Liver (tissue), 9 donors: ENCODE results near the gene MCF2L2. TPM values are rescaled to one million over a fixed set of nuclear protein-coding genes. Genes with fewer than 3 reads are reported as not detected.

ENCODE experiments used
- DNase-seq: peaks from one replicate; pipeline ENCODE4 v3.0.0-alpha.2; 2017; ENCODE audit warnings: low spot score
- H3K27ac ChIP-seq, 2 donors: one replicate each; pipeline ENCODE4 v1.7.0; 2013; ENCODE audit warnings: inconsistent platforms in 2 of 2, low read length in 2 of 2, control low read depth in 1 of 2, low read depth in 1 of 2, mild to moderate bottlenecking in 1 of 2
- H3K27me3 ChIP-seq, 4 donors: one replicate each; pipeline versions ENCODE4 v1.6.1 to v1.7.0; 2013; ENCODE audit warnings: low read length in 3 of 4, inconsistent platforms in 1 of 4, mild to moderate bottlenecking in 1 of 4, moderate library complexity in 1 of 4; ENCODE audit not compliant: control insufficient read depth in 4 of 4, insufficient read depth in 4 of 4
- H3K36me3 ChIP-seq, 4 donors: one replicate each; pipeline versions ENCODE4 v1.6.1 to v1.7.0; 2013; ENCODE audit warnings: low read length in 3 of 4, mild to moderate bottlenecking in 3 of 4, low read depth in 1 of 4, moderate library complexity in 1 of 4; ENCODE audit not compliant: control insufficient read depth in 4 of 4, insufficient read depth in 3 of 4
- H3K4me1 ChIP-seq, 4 donors: one replicate each; pipeline versions ENCODE4 v1.6.1 to v1.7.0; 2013; ENCODE audit warnings: low read length in 3 of 4, mild to moderate bottlenecking in 3 of 4, moderate library complexity in 1 of 4; ENCODE audit not compliant: control insufficient read depth in 4 of 4, insufficient read depth in 4 of 4
- H3K4me3 ChIP-seq, 3 donors: one replicate each; pipeline versions ENCODE4 v1.6.1 to v1.7.0; 2013; ENCODE audit warnings: low read length in 3 of 3, control low read depth in 1 of 3, low read depth in 1 of 3, mild to moderate bottlenecking in 1 of 3
- H3K9ac ChIP-seq, 2 donors: one replicate each; pipeline ENCODE4 v1.7.0; 2013; ENCODE audit warnings: low read length in 2 of 2, mild to moderate bottlenecking in 2 of 2, moderate library complexity in 2 of 2, control low read depth in 1 of 2, low read depth in 1 of 2
- H3K9me3 ChIP-seq, 4 donors: one replicate each; pipeline versions ENCODE4 v1.6.1 to v1.7.0; 2013; ENCODE audit warnings: low read length in 3 of 4; ENCODE audit not compliant: control insufficient read depth in 4 of 4
- EGR1 ChIP-seq, 2 donors: IDR thresholded peaks; 2 replicates each; pipeline ENCODE4 v1.6.1; 2016 to 2018; ENCODE audit warnings: antibody characterized with exemption in 2 of 2, low read depth in 2 of 2
- FOXA1 ChIP-seq: IDR thresholded peaks from 2 replicates; pipeline ENCODE4 v1.6.1; 2016; ENCODE audit warnings: antibody characterized with exemption
- FOXA2 ChIP-seq: IDR thresholded peaks from 2 replicates; pipeline ENCODE4 v1.6.1; 2016; ENCODE audit warnings: antibody characterized with exemption
- GABPA ChIP-seq, 2 donors: IDR thresholded peaks in 1 of 2; conservative IDR thresholded peaks in 1 of 2; 2 replicates each; pipeline ENCODE4 v1.6.1; 2016; ENCODE audit warnings: antibody characterized with exemption in 2 of 2, mild to moderate bottlenecking in 1 of 2, moderate library complexity in 1 of 2
- HNF4A ChIP-seq, 2 donors: conservative IDR thresholded peaks; 2 replicates each; pipeline ENCODE4 v1.6.1; 2016; ENCODE audit warnings: antibody characterized with exemption in 2 of 2, mild to moderate bottlenecking in 2 of 2
- HNF4G ChIP-seq: IDR thresholded peaks from 2 replicates; pipeline ENCODE4 v1.6.1; 2016; ENCODE audit warnings: antibody characterized with exemption
- JUND ChIP-seq, 2 donors: IDR thresholded peaks; 2 replicates each; pipeline ENCODE4 v1.6.1; 2016; ENCODE audit warnings: antibody characterized with exemption in 2 of 2
- NR2F2 ChIP-seq: IDR thresholded peaks from 2 replicates; pipeline ENCODE4 v1.6.1; 2016; ENCODE audit warnings: antibody characterized with exemption
- RAD21 ChIP-seq, 2 donors: IDR thresholded peaks; 2 replicates each; pipeline ENCODE4 v1.6.1; 2016; ENCODE audit warnings: antibody characterized with exemption in 2 of 2, mild to moderate bottlenecking in 2 of 2
- SP1 ChIP-seq: IDR thresholded peaks from 2 replicates; pipeline ENCODE4 v1.6.1; 2018; ENCODE audit warnings: antibody characterized with exemption, mild to moderate bottlenecking
- YY1 ChIP-seq: IDR thresholded peaks from 2 replicates; pipeline ENCODE4 v1.6.1; 2016; ENCODE audit warnings: antibody characterized with exemption, mild to moderate bottlenecking
- WGBS: extraction: QIAGEN DNeasy Blood & Tissue Kit; methylation state at CpG from one replicate; pipeline ENCODE4 v1.1.7; 2013; 5-methylcytosine and 5-hydroxymethylcytosine counted together
- polyA plus RNA-seq, 2 donors: library from polyadenylated mRNA; stranded (reverse) in 1 of 2; unstranded in 1 of 2; fragments of 200-250 nt in 1 of 2; fragments of >200 nt in 1 of 2; fragmentation: Nextera tagmentation in 1 of 2; extraction: Ambion mirVana in 1 of 2; gene quantifications; one replicate each; pipeline versions ENCODE4 v1.2.1 to v1.2.3, GENCODE V29; 2013 to 2015
- total RNA-seq, 2 donors: library from RNA; depleted of rRNA; stranded (reverse); fragments of >200 nt; gene quantifications; one replicate each; pipeline ENCODE4 v1.2.3, GENCODE V29; 2014
- TF ChIP-seq, protein P1 (sequence below): IDR thresholded peaks from 2 replicates; pipeline ENCODE4 v1.6.1; 2016; ENCODE audit warnings: antibody characterized with exemption
- TF ChIP-seq, protein P2 (sequence below): fragments of 150-350 bp; IDR thresholded peaks from 2 replicates; pipeline ENCODE4 v1.5.1; 2017; ENCODE audit warnings: improper control_type of control experiment, low read depth, low read length; ENCODE audit not compliant: missing input control
- TF ChIP-seq, protein P3 (sequence below): IDR thresholded peaks from 2 replicates; pipeline ENCODE4 v1.6.1; 2016; ENCODE audit warnings: antibody characterized with exemption
- TF ChIP-seq, protein P4 (sequence below): IDR thresholded peaks from 2 replicates; pipeline ENCODE4 v1.6.1; 2016; ENCODE audit warnings: antibody characterized with exemption, mild to moderate bottlenecking
- donor health status: healthy.
- donor health status: healthy.
- donor health status: healthy.
- donor health status: healthy.
- donor health status: healthy.

The MCF2L2 gene
- total and polyA plus RNA-seq, 4 donors: 0.02 to 0.47 (median 0.17) TPM; not detected in 1

DNA sequence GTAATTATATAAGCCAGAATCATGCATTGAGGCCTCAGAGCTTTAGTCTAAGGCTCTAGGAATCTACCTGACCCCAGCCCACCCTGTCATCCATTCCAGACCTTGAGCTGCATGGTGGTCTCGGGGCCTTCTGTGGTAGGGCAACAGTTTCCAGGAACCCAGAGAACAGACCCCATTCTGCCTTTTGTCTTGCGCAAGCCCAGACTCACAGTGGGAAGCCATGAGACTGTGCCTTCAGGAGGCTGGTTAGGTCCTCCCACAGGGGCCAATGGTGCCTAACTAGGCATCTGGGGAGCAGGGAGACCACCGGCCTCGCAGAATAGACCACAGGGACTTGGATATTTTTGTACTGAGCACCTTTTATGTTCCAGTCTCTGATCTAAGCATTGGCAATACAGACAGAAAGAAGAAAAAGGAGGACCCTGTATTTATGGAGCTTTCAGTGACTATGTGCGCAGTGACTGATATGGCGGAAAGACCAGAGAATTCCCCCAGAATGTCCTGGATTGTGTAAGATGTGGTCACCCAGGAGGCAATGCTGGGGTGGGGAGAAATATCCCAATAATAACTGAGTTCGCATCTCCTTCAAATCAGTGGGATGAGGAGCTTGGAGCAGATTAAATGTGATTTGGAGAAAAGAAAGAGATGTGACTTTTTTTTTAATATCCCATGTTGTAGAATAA lies 40.1 kb downstream of the MCF2L2 start:
- Histone ChIP-seq H3K4me3 (no peak overlapping the region), H3K9me3 (no peaks in the 10 kb centered on the region), H3K4me1 (peaks cover 0 to 3% (median 0%) of the 10 kb centered on the region in 4 donors), H3K27ac (no peak overlapping the region), H3K36me3 (no peaks in the 10 kb centered on the region), H3K9ac (no peak overlapping the region), H3K27me3 (no peaks in the 10 kb centered on the region)
- 90% methylated on average over 7 of the region's 7 CpGs for WGBS
- TF ChIP-seq NR2F2 (no peak), YY1 (no peak), HNF4A (conservative IDR thresholded peaks at IDR 0.05) (no peak), JUND (IDR thresholded peaks at IDR 0.05) (no peak), FOXA2 (no peak), FOXA1 (no peak), EGR1 (IDR thresholded peaks at IDR 0.05; ENCODE audit: low read depth in 2 of 2) (no peak), RAD21 (IDR thresholded peaks at IDR 0.05) (no peak)
- TF ChIP-seq, protein P1, sequence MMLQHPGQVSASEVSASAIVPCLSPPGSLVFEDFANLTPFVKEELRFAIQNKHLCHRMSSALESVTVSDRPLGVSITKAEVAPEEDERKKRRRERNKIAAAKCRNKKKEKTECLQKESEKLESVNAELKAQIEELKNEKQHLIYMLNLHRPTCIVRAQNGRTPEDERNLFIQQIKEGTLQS: no peak
- TF ChIP-seq, protein P2, sequence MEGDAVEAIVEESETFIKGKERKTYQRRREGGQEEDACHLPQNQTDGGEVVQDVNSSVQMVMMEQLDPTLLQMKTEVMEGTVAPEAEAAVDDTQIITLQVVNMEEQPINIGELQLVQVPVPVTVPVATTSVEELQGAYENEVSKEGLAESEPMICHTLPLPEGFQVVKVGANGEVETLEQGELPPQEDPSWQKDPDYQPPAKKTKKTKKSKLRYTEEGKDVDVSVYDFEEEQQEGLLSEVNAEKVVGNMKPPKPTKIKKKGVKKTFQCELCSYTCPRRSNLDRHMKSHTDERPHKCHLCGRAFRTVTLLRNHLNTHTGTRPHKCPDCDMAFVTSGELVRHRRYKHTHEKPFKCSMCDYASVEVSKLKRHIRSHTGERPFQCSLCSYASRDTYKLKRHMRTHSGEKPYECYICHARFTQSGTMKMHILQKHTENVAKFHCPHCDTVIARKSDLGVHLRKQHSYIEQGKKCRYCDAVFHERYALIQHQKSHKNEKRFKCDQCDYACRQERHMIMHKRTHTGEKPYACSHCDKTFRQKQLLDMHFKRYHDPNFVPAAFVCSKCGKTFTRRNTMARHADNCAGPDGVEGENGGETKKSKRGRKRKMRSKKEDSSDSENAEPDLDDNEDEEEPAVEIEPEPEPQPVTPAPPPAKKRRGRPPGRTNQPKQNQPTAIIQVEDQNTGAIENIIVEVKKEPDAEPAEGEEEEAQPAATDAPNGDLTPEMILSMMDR: no peak
- TF ChIP-seq, protein P3, sequence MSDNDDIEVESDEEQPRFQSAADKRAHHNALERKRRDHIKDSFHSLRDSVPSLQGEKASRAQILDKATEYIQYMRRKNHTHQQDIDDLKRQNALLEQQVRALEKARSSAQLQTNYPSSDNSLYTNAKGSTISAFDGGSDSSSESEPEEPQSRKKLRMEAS: no peak
- DNase-seq: no peak

DNA sequence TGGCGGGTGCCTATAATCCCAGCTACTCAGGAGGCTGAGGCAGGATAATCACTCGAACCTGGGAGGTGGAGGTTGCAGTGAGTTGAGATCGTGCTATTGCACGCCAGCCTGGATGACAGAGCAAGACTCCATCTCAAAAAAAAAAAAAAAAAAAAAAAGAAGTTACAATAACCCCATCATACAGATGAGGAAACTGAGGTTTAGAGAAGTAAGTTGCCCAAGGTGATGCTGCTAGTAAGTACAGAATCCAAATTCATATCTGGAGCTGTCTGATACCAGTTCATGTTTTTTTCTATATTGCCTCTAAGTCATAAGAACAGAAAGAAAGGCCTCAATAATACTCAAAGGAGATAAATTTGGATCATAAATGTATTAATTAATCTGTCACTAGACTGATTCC lies 40.6 kb downstream of the MCF2L2 start:
- Histone ChIP-seq H3K4me3 (no peak overlapping the region), H3K27ac (no peak overlapping the region), H3K9me3 (no peaks in the 10 kb centered on the region), H3K9ac (no peak overlapping the region), H3K4me1 (peaks cover 0 to 3% (median 0%) of the 10 kb centered on the region in 4 donors), H3K36me3 (no peaks in the 10 kb centered on the region), H3K27me3 (no peaks in the 10 kb centered on the region)
- TF ChIP-seq, protein P3: no peak
- no peak for TF ChIP-seq HNF4G
- TF ChIP-seq GABPA (IDR thresholded peaks at IDR 0.05 in 1 of 2, conservative IDR thresholded peaks at IDR 0.05 in 1 of 2): no peak
- TF ChIP-seq SP1: no peak
- TF ChIP-seq, protein P1: no peak
- no peak for TF ChIP-seq EGR1 (IDR thresholded peaks at IDR 0.05; ENCODE audit: low read depth in 2 of 2)
- TF ChIP-seq RAD21 (IDR thresholded peaks at IDR 0.05): no peak
- no peak for TF ChIP-seq YY1
- TF ChIP-seq JUND (IDR thresholded peaks at IDR 0.05): no peak
- TF ChIP-seq, protein P4, sequence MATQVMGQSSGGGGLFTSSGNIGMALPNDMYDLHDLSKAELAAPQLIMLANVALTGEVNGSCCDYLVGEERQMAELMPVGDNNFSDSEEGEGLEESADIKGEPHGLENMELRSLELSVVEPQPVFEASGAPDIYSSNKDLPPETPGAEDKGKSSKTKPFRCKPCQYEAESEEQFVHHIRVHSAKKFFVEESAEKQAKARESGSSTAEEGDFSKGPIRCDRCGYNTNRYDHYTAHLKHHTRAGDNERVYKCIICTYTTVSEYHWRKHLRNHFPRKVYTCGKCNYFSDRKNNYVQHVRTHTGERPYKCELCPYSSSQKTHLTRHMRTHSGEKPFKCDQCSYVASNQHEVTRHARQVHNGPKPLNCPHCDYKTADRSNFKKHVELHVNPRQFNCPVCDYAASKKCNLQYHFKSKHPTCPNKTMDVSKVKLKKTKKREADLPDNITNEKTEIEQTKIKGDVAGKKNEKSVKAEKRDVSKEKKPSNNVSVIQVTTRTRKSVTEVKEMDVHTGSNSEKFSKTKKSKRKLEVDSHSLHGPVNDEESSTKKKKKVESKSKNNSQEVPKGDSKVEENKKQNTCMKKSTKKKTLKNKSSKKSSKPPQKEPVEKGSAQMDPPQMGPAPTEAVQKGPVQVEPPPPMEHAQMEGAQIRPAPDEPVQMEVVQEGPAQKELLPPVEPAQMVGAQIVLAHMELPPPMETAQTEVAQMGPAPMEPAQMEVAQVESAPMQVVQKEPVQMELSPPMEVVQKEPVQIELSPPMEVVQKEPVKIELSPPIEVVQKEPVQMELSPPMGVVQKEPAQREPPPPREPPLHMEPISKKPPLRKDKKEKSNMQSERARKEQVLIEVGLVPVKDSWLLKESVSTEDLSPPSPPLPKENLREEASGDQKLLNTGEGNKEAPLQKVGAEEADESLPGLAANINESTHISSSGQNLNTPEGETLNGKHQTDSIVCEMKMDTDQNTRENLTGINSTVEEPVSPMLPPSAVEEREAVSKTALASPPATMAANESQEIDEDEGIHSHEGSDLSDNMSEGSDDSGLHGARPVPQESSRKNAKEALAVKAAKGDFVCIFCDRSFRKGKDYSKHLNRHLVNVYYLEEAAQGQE: no peak
- TF ChIP-seq FOXA1: no peak
- TF ChIP-seq FOXA2: no peak
- no peak for TF ChIP-seq NR2F2
- 71% methylated on average over 4 of the region's 4 CpGs for WGBS
- no peak for DNase-seq
